Measurements from ENCODE around the gene KAT2B.
A peak's percentile ranks its signal among the peaks of the same experiment; 100 is the strongest.
"Not testable (repeated sequence)": the region's sequence is repeated elsewhere in the genome, so short reads cannot be mapped to it uniquely, and the experiment has no call there.

The KAT2B gene

GRCh38 chr3:20041197-20041780 is 1.0 kb downstream of the KAT2B start:
- peak; percentile 96 for DNase-seq (ENCODE audit: low spot score)

GRCh38 chr3:20042331-20042730 is 2.1 kb downstream of the KAT2B start:
- DNase-seq (ENCODE audit: low spot score), result no peak

GRCh38 chr3:20043396-20043795 is 3.1 kb downstream of the KAT2B start:
- DNase-seq (ENCODE audit: low spot score), result peak; percentile 83

- DNase-seq (ENCODE audit: low spot score), result no peak
Observed at GRCh38 chr3:20043825-20044224, 3.6 kb downstream of the KAT2B start.

- not testable (repeated sequence) for DNase-seq (ENCODE audit: low spot score)
Observed at GRCh38 chr3:20045141-20045540, 4.9 kb downstream of the KAT2B start.

- no peak for DNase-seq (ENCODE audit: low spot score)
Observed at GRCh38 chr3:20046556-20046955, 6.3 kb downstream of the KAT2B start.

GRCh38 chr3:20047341-20047779 is 7.1 kb downstream of the KAT2B start:
- no peak for DNase-seq (ENCODE audit: low spot score)

- peak; percentile 75 for DNase-seq (ENCODE audit: low spot score)
Observed at GRCh38 chr3:20047976-20048883, 8.0 kb downstream of the KAT2B start.

GRCh38 chr3:20051123-20051806 is 11.0 kb downstream of the KAT2B start:
- no peak for DNase-seq (ENCODE audit: low spot score)

GRCh38 chr3:20052851-20053250 is 12.6 kb downstream of the KAT2B start:
- DNase-seq (ENCODE audit: low spot score), result no peak

GRCh38 chr3:20054549-20054987 is 14.3 kb downstream of the KAT2B start:
- DNase-seq (ENCODE audit: low spot score), result peak; percentile 59

GRCh38 chr3:20055020-20055775 is 15.0 kb downstream of the KAT2B start:
- DNase-seq (ENCODE audit: low spot score), result peak; percentile 49

GRCh38 chr3:20055842-20056241 is 15.6 kb downstream of the KAT2B start:
- peak; percentile 19 for DNase-seq (ENCODE audit: low spot score)

GRCh38 chr3:20056725-20057611 is 16.7 kb downstream of the KAT2B start:
- peak; percentile 40 for DNase-seq (ENCODE audit: low spot score)

GRCh38 chr3:20057612-20058180 is 17.4 kb downstream of the KAT2B start:
- DNase-seq (ENCODE audit: low spot score), result peak; percentile 37

- DNase-seq (ENCODE audit: low spot score), result no peak
Observed at GRCh38 chr3:20059929-20060328, 19.7 kb downstream of the KAT2B start.

GRCh38 chr3:20060974-20061685 is 20.9 kb downstream of the KAT2B start:
- no peak for DNase-seq (ENCODE audit: low spot score)

- no peak for DNase-seq (ENCODE audit: low spot score)
Observed at GRCh38 chr3:20062996-20063395, 22.8 kb downstream of the KAT2B start.

GRCh38 chr3:20064387-20064786 is 24.1 kb downstream of the KAT2B start:
- DNase-seq (ENCODE audit: low spot score), result no peak

All from pons (tissue), 1 donor.